ENCODE measurements around the gene LMO7.
"Not testable (repeated sequence)": the region's sequence is repeated elsewhere in the genome, so short reads cannot be mapped to it uniquely, and the experiment has no call there.

The LMO7 gene

GRCh38 chr13:75699062-75699461 is 62.9 kb downstream of the LMO7 start:
- no peak for DNase-seq (ENCODE audit: low read depth in 2 of 2)

GRCh38 chr13:75699717-75700116 is 63.6 kb downstream of the LMO7 start:
- DNase-seq (ENCODE audit: low read depth in 2 of 2), result not testable (repeated sequence)

DNA sequence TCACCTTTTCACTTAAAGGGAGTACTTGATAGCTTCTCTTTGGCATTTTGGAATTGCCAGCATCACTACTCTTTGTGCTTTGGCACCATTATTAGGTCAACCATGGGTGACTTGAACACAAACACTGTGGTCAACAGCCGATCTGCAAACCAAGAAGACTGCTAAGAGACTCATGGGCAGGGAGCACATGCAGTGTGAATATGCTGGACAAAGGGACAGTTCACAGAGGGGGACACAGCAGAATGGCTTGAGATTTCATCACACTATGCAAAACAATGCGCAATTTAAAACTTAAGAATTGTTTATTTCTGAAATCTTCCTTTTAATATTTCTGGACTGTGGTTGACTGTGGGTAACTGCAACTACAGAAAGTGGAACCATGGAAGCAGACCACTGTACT is 64.4 kb downstream of the LMO7 start:
- no peak for DNase-seq (ENCODE audit: low read depth in 2 of 2)

- no peak for DNase-seq (ENCODE audit: low read depth in 2 of 2)
Measured at GRCh38 chr13:75702476-75702875, 66.3 kb downstream of the LMO7 start.

- no peak for DNase-seq (ENCODE audit: low read depth in 2 of 2)
Measured at GRCh38 chr13:75703769-75704168, 67.6 kb downstream of the LMO7 start.

GRCh38 chr13:75704194-75704926 is 68.2 kb downstream of the LMO7 start:
- DNase-seq (ENCODE audit: low read depth in 2 of 2), result no peak

DNA sequence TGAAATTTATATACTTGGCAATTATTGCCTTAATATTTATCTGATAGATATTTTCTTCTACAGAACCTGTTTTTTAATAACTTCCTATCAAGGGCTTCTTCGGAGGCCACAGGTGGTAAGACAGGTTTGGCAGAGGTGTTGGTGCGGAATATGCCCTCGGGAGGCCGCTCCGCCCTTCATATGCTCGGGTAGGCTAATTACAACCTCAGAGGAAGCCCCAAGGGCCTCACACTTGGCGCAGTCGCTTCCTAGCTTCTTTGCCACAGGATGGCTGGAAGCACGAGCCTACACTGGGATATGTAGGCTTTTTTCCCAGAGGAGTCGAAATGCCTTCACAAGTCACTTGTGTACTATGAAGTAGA is 68.8 kb downstream of the LMO7 start:
- no peak for DNase-seq (ENCODE audit: low read depth in 2 of 2)

GRCh38 chr13:75705395-75705794 is 69.3 kb downstream of the LMO7 start:
- DNase-seq (ENCODE audit: low read depth in 2 of 2), result no peak

- DNase-seq (ENCODE audit: low read depth in 2 of 2), result no peak
Measured at GRCh38 chr13:75705908-75706307, 69.8 kb downstream of the LMO7 start.

DNA sequence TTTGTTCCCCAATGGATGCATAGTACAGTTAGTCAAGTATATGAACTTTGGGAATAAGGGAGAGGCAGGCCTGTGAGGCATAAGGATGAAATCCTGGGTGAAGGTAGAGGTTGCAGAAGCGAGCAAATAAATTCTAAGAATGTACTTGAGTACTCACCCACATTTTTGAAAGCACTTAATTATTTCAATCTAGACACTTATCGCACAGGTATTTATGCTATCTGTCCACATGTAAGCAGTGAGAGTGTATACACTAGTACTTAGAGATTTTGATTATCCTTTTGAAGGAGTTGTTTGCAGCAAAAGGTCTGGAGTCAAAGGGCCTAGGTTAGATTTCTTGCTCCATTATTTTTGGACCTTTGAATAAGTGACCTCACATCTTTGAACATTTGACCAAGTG is 77.7 kb downstream of the LMO7 start:
- DNase-seq (ENCODE audit: low read depth in 2 of 2), result no peak

GRCh38 chr13:75715601-75716523 is 79.7 kb downstream of the LMO7 start:
- DNase-seq (ENCODE audit: low read depth in 2 of 2), result no peak

GRCh38 chr13:75717525-75717924 is 81.4 kb downstream of the LMO7 start:
- DNase-seq (ENCODE audit: low read depth in 2 of 2), result no peak

- DNase-seq (ENCODE audit: low read depth in 2 of 2), result no peak
Measured at GRCh38 chr13:75721307-75721706, 85.2 kb downstream of the LMO7 start.

DNA sequence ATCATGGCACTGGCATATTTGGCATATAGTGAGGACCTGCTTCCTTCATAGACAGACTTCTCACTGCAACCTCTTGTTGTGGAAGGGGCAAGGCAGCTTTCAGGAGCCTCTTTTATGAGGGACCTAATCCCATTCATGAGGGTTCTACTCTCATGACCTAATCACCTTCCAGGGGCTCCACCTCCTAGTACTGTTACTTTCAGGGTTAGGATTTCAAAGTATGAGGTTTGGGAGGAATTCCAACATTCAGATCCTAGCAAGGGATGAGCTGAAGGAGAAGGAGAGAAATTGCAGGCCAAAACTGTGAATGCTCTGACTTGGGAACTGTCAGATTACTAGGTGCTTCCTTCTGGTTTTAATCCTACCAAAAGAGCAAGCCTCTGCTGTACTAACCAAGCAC is 87.8 kb downstream of the LMO7 start:
- no peak for DNase-seq (ENCODE audit: low read depth in 2 of 2)

GRCh38 chr13:75724752-75725517 is 88.8 kb downstream of the LMO7 start:
- no peak for DNase-seq (ENCODE audit: low read depth in 2 of 2)

DNA sequence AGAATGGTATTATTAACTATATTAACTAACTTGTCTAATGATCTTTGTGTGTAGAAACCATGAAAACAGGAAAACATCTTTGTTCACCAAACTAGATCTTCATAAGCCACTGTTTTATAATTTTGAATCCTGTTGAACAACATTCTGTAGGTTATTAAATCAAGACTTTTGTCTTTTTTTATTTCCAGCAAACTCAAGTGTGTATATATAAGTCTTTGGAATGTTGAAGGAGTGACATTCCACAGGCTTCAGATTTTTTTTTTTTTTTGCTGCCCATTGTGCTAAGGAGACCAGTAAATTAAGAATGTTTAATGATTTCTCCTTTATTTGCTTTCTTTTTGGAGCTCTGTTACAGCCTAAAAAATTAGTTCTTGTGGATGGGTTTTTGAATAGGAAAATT is 89.6 kb downstream of the LMO7 start:
- no peak for DNase-seq (ENCODE audit: low read depth in 2 of 2)

DNA sequence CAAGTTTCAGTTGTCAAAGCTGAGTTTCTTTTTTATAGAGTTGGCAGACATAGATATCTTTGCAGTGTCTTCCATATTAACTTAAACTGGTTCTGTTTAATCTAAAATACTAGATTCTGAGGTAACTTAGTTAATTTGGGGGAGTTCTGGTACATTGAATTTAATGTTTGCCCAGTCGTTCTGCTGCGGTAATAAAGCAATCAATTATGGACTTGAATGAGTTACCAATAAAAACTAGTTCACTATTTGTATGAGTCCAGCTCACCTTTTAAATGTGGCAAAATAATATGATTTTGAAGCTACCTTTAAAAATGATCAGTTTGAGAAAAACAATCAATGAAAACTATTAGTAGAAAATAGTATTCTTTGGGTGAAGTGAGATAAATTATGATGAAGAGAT is 90.2 kb downstream of the LMO7 start:
- no peak for DNase-seq (ENCODE audit: low read depth in 2 of 2)

GRCh38 chr13:75733113-75733512 is 97.0 kb downstream of the LMO7 start:
- not testable (repeated sequence) for DNase-seq (ENCODE audit: low read depth in 2 of 2)

DNA sequence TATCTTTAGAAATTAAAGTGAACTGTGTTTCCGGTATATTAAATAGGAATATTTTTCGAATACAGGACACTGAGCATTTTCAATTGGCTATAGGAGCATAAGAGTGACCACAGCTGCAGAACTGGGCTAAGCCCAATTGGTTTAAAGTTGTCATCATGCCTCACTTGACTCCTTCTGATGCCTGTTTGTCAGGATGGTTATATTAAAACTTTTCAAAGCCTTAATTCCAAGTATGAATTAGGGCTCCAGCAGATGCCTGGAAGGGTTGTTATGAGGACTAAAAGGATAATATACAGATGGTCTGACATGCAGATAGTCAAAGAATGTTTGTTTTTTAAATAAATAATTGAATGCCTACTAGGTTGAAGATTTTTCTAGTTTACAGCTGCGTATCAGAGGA is 100.0 kb downstream of the LMO7 start:
- no peak for DNase-seq (ENCODE audit: low read depth in 2 of 2)

GRCh38 chr13:75738841-75739240 is 102.7 kb downstream of the LMO7 start:
- no peak for DNase-seq (ENCODE audit: low read depth in 2 of 2)

GRCh38 chr13:75739244-75739868 is 103.2 kb downstream of the LMO7 start:
- DNase-seq (ENCODE audit: low read depth in 2 of 2), result no peak

- no peak for DNase-seq (ENCODE audit: low read depth in 2 of 2)
Measured at GRCh38 chr13:75740031-75740430, 103.9 kb downstream of the LMO7 start.
